ENCODE measurements around the gene LIN28B.

DNA sequence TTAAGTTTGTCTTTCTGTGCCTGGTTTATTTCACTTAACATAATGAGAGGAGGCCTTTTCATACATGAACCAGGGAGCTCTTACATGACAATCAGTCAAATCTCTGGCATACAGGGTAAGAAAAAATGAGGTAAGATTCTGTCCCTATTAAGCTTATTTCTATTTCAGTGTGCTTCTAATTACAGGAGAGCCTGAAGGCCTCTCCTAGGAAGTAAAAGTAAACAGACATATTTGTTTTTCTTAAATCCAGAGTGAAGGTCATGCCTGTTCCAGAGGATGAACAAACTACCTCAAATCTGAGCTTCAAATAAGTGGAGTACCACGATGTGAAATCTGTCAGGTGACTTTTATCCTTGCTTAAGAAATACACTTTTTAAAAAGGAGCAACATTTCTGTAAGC, 150.3 kb downstream of the LIN28B start:
- TF ChIP-seq POLR2A (IDR thresholded peaks at IDR 0.05), result no peak
- TF ChIP-seq, protein P1, sequence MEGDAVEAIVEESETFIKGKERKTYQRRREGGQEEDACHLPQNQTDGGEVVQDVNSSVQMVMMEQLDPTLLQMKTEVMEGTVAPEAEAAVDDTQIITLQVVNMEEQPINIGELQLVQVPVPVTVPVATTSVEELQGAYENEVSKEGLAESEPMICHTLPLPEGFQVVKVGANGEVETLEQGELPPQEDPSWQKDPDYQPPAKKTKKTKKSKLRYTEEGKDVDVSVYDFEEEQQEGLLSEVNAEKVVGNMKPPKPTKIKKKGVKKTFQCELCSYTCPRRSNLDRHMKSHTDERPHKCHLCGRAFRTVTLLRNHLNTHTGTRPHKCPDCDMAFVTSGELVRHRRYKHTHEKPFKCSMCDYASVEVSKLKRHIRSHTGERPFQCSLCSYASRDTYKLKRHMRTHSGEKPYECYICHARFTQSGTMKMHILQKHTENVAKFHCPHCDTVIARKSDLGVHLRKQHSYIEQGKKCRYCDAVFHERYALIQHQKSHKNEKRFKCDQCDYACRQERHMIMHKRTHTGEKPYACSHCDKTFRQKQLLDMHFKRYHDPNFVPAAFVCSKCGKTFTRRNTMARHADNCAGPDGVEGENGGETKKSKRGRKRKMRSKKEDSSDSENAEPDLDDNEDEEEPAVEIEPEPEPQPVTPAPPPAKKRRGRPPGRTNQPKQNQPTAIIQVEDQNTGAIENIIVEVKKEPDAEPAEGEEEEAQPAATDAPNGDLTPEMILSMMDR (IDR thresholded peaks at IDR 0.05), result no peak
